GM19468 (cell line): ENCODE data around the gene USP24.

ENCODE experiments used
- ATAC-seq: cut with Tn5 transposase; IDR thresholded peaks from one replicate; pipeline ENCODE4 v1.9.1; 2021; ENCODE audit warnings: mild to moderate bottlenecking, moderate library complexity, moderate number of reproducible peaks; ENCODE audit not compliant: unreplicated experiment; ENCODE audit errors: extremely low read depth

The USP24 gene

GRCh38 chr1:55215194-55216021, at the start of gene USP24:
Gene USP24, minus strand, starts transcription at chr1:55215364. Its CDS starts 251 bp downstream, at chr1:55215113.
- peak; percentile 41 for ATAC-seq

GRCh38 chr1:55262822-55263221, 47.7 kb upstream of the USP24 start:
- no peak for ATAC-seq

GRCh38 chr1:55259911-55260609, 44.9 kb upstream of the USP24 start:
- peak; percentile 30 for ATAC-seq

GRCh38 chr1:55257958-55258357, 42.8 kb upstream of the USP24 start:
- ATAC-seq: no peak

- ATAC-seq: no peak
Measured at GRCh38 chr1:55255901-55256300, 40.7 kb upstream of the USP24 start.

GRCh38 chr1:55252942-55253589, 37.9 kb upstream of the USP24 start:
- no peak for ATAC-seq

GRCh38 chr1:55250399-55251075, 35.4 kb upstream of the USP24 start:
- ATAC-seq: no peak

GRCh38 chr1:55249646-55250398, 34.7 kb upstream of the USP24 start:
- no peak for ATAC-seq

- no peak for ATAC-seq
Measured at GRCh38 chr1:55246896-55247295, 31.7 kb upstream of the USP24 start.

GRCh38 chr1:55246331-55246730, 31.2 kb upstream of the USP24 start:
- no peak for ATAC-seq

GRCh38 chr1:55245781-55246180, 30.6 kb upstream of the USP24 start:
- no peak for ATAC-seq

GRCh38 chr1:55244476-55245099, 29.4 kb upstream of the USP24 start:
- ATAC-seq: no peak

- no peak for ATAC-seq
Measured at GRCh38 chr1:55243655-55244054, 28.5 kb upstream of the USP24 start.

GRCh38 chr1:55239548-55239947, 24.4 kb upstream of the USP24 start:
- no peak for ATAC-seq

GRCh38 chr1:55235722-55236121, 20.6 kb upstream of the USP24 start:
- no peak for ATAC-seq

- no peak for ATAC-seq
Measured at GRCh38 chr1:55234016-55234415, 18.9 kb upstream of the USP24 start.

GRCh38 chr1:55233145-55233777, 18.1 kb upstream of the USP24 start:
- ATAC-seq: no peak

- no peak for ATAC-seq
Measured at GRCh38 chr1:55232448-55233144, 17.4 kb upstream of the USP24 start.
